KMS-11 (cell line): ENCODE results near the gene ITGBL1.

Experiments used
- H2AFZ ChIP-seq: fragments of 200-600 bp; sonication (generic); 2 replicates; pipeline ENCODE4 v1.6.1; 2016; ENCODE audit warnings: antibody characterized with exemption, mixed run types, low read depth
- H3K27ac ChIP-seq: fragments of 200-600 bp; sonication (generic); 2 replicates; pipeline ENCODE4 v1.6.1; 2016; ENCODE audit warnings: mild to moderate bottlenecking, mixed run types
- H3K27me3 ChIP-seq: fragments of 200-600 bp; sonication (generic); 2 replicates; pipeline ENCODE4 v1.6.1; 2017; ENCODE audit warnings: mild to moderate bottlenecking, low read depth, mixed run types, moderate library complexity; ENCODE audit not compliant: insufficient read depth
- H3K36me3 ChIP-seq: fragments of 200-600 bp; sonication (generic); 2 replicates; pipeline ENCODE4 v1.6.1; 2017; ENCODE audit warnings: mild to moderate bottlenecking, mixed run types; ENCODE audit not compliant: insufficient read depth
- H3K4me1 ChIP-seq: fragments of 200-600 bp; sonication (generic); 2 replicates; pipeline ENCODE4 v1.6.1; 2016; ENCODE audit warnings: mild to moderate bottlenecking, low read depth, mixed run types; ENCODE audit not compliant: poor library complexity, severe bottlenecking
- H3K4me2 ChIP-seq: fragments of 200-600 bp; sonication (generic); 2 replicates; pipeline ENCODE4 v1.7.0; 2016; ENCODE audit warnings: mild to moderate bottlenecking, mixed run types
- H3K4me3 ChIP-seq: fragments of 200-600 bp; sonication (generic); IDR thresholded peaks from 2 replicates; pipeline ENCODE4 v1.6.1; 2017; ENCODE audit warnings: low read depth, low read length, mixed read lengths; ENCODE audit not compliant: insufficient read depth
- H3K79me2 ChIP-seq: fragments of 200-600 bp; sonication (generic); 2 replicates; pipeline ENCODE4 v1.6.1; 2016; ENCODE audit warnings: low read depth, mixed run types; ENCODE audit not compliant: insufficient read depth
- H3K9ac ChIP-seq: fragments of 200-600 bp; sonication (generic); 2 replicates; pipeline ENCODE4 v1.6.1; 2016; ENCODE audit warnings: mild to moderate bottlenecking, mixed run types
- H4K20me1 ChIP-seq: fragments of 200-600 bp; sonication (generic); 2 replicates; pipeline ENCODE4 v1.6.1; 2016; ENCODE audit warnings: mild to moderate bottlenecking, mixed run types; ENCODE audit not compliant: insufficient read depth
- CTCF ChIP-seq: fragments of 200-600 bp; sonication (generic); conservative IDR thresholded peaks from 2 replicates; pipeline ENCODE4 v1.6.1; 2017; ENCODE audit warnings: low read depth, mild to moderate bottlenecking, antibody characterized with exemption, low read length, moderate library complexity, mixed read lengths

ITGBL1 gene

GRCh38 chr13:101698400-101698799, 245.9 kb downstream of the ITGBL1 start:
- Histone ChIP-seq H3K27me3 (no peaks in the 10 kb centered on the region), H3K36me3 (no peaks in the 10 kb centered on the region)
- no peak for TF ChIP-seq CTCF

GRCh38 chr13:101700598-101700997, 248.1 kb downstream of the ITGBL1 start:
- Histone ChIP-seq H4K20me1 (no peaks in the 10 kb centered on the region), H3K27me3 (no peaks in the 10 kb centered on the region), H3K27ac (no peak overlapping the region), H2AFZ (no peak overlapping the region), H3K36me3 (no peaks in the 10 kb centered on the region), H3K4me2 (no peak overlapping the region), H3K79me2 (no peaks in the 10 kb centered on the region), H3K4me3 (no peak overlapping the region), H3K4me1 (no peaks in the 10 kb centered on the region), H3K9ac (no peak overlapping the region)
- TF ChIP-seq CTCF: no peak

More at GRCh38 chr13:101698400-101698799, 245.9 kb downstream of the ITGBL1 start:
- Histone ChIP-seq H3K4me2 (no peak overlapping the region), H3K4me1 (no peaks in the 10 kb centered on the region), H3K79me2 (no peaks in the 10 kb centered on the region), H2AFZ (no peak overlapping the region), H4K20me1 (no peaks in the 10 kb centered on the region), H3K4me3 (no peak overlapping the region), H3K9ac (no peak overlapping the region), H3K27ac (no peak overlapping the region)

- Histone ChIP-seq H4K20me1 (no peaks in the 10 kb centered on the region), H3K4me3 (no peak overlapping the region), H3K27me3 (no peaks in the 10 kb centered on the region), H3K9ac (no peak overlapping the region), H3K4me2 (no peak overlapping the region), H3K79me2 (no peaks in the 10 kb centered on the region), H3K36me3 (no peaks in the 10 kb centered on the region), H3K4me1 (no peaks in the 10 kb centered on the region), H3K27ac (no peak overlapping the region), H2AFZ (no peak overlapping the region)
- TF ChIP-seq CTCF: no peak
Observed at GRCh38 chr13:101703081-101703480, 250.6 kb downstream of the ITGBL1 start.

GRCh38 chr13:101703838-101704237, 251.4 kb downstream of the ITGBL1 start:
- Histone ChIP-seq H3K9ac (no peak overlapping the region), H3K36me3 (no peaks in the 10 kb centered on the region), H2AFZ (no peak overlapping the region), H4K20me1 (no peaks in the 10 kb centered on the region), H3K4me1 (no peaks in the 10 kb centered on the region), H3K27ac (no peak overlapping the region), H3K4me3 (no peak overlapping the region), H3K27me3 (no peaks in the 10 kb centered on the region), H3K4me2 (no peak overlapping the region), H3K79me2 (no peaks in the 10 kb centered on the region)
- TF ChIP-seq CTCF: no peak
